GM13976 (cell line): ENCODE data around the gene PPP1CB.
A peak's percentile ranks its signal among the peaks of the same experiment; 100 is the strongest.

Source experiments
- DNase-seq: peaks from one replicate; pipeline ENCODE4 v3.0.0; 2012; ENCODE audit warnings: low spot score
- in situ Hi-C: fragments of 300-500 bp; cut with MboI; formaldehyde crosslinking; loops from one replicate; pipeline ENCODE4 v1.12.0; 2022; ENCODE audit warnings: low sequenced_read_pairs, mixed read lengths, inconsistent platforms; ENCODE audit not compliant: unreplicated experiment
- TF ChIP-seq, protein P1 (sequence below): IDR thresholded peaks from 2 replicates; pipeline ENCODE4 v1.5.1; 2012; ENCODE audit warnings: borderline replicate concordance, mild to moderate bottlenecking; ENCODE audit not compliant: insufficient read depth; ENCODE audit errors: extremely low read depth, missing control alignments, control extremely low read depth

The PPP1CB gene

DNA sequence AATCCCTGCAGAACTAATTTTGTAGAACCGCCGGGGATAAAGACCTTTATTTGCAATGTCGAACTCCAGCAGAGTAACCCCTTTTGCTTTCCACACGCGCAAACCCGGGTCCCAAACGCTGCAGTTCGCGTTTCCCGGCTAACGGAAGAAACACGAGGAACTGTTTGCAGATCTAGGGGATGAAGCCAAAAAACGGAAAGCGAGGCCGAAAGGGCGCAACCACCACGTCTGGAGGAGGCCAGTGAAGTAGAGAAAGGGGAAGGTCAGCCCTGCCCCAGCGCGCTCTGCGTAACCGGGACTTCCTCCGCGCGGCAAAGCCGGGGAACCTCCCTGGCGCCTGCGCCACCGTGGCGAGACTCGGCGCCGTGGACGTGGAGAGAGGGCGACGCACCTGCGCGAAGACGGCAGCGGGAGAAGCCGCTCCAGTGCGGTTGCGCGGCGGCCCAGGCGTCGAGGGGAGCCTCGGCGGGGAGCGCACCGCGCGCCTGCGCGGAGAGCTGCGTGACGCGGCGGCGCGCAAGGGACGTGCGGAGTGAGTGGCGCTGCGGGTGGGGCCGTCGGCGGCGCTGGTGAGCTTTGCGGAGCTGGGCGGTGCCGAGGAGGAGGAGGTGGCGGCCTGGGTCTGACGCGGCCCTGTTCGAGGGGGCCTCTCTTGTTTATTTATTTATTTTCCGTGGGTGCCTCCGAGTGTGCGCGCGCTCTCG is at the start of gene PPP1CB:
Gene PPP1CB (plus strand): TSS at position 579 of the 704 bp plus-strand sequence. CDS start 295 bp downstream, outside the sequence.
- TF ChIP-seq, protein P1, sequence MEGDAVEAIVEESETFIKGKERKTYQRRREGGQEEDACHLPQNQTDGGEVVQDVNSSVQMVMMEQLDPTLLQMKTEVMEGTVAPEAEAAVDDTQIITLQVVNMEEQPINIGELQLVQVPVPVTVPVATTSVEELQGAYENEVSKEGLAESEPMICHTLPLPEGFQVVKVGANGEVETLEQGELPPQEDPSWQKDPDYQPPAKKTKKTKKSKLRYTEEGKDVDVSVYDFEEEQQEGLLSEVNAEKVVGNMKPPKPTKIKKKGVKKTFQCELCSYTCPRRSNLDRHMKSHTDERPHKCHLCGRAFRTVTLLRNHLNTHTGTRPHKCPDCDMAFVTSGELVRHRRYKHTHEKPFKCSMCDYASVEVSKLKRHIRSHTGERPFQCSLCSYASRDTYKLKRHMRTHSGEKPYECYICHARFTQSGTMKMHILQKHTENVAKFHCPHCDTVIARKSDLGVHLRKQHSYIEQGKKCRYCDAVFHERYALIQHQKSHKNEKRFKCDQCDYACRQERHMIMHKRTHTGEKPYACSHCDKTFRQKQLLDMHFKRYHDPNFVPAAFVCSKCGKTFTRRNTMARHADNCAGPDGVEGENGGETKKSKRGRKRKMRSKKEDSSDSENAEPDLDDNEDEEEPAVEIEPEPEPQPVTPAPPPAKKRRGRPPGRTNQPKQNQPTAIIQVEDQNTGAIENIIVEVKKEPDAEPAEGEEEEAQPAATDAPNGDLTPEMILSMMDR, result peak; percentile 42
- DNase-seq, result peak; percentile 93
- in situ Hi-C loops, result loop anchor here (10.0 kb wide), 1 partner anchor 157 kb away; no protein-coding TSS in a partner anchor

DNA sequence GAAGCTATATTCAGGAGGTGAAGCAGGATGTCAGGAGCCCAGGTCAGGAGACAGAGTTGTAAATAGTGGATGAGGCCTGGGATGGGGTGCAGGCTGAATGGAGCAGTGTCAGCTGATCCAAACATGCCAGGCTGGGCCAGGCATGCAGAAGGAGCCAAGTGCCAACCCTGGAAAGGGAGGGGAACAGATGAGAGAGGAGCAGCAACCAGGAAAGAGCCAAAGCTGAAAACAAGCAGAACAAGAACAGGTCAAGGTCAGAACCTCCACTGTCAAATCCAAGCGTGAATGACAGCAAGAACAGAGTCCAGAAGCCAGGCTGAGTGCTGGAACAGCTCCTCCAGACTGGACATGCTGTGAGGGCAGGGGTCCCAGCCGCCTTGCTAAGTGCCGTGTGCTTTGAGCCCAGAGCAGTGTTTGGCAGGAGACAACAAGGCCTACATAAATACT is 49.2 kb upstream of the PPP1CB start:
- TF ChIP-seq, protein P1, result no peak
- in situ Hi-C loops, result no loop called here
- DNase-seq, result no peak

DNA sequence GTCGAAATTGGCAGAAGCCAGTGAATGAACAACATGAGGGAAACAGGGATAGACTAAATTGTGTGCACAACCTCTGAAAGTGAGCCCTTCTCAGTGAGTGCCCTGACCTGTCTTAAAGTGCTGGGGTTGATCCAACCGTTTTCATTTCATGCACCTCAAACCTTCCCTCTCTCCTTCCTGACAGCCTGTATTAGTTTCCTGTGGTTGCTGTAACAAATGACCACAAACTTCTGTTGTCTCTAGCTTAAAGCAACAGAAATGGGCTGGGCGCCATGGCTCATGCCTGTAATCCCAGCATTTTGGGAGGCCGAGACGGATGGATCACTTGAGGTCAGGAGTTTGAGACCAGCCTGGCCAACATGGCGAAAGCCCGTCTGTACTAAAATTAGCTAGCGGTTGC is 48.8 kb upstream of the PPP1CB start:
- in situ Hi-C loops, result no loop called here
- no peak for DNase-seq
- TF ChIP-seq, protein P1, result no peak

DNA sequence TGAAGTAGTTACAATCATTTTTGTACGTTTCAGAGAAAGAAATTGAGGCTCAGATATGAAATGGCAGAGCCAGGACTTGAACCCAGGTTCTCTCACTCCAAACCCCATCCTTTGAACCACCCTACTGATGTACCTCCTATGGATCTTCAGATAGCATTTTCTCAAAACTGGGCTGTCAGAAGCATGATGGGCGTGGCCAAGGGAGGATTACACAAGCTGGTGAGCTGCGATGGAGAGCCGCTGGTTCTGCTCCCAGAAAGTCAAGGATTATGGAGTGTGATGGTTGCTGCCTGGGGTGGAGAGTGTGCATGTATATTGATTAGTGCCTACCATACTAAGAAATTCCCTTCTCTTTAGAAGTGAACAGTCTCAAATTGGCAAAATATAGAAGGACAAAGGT is 47.0 kb upstream of the PPP1CB start:
- in situ Hi-C loops, result no loop called here
- TF ChIP-seq, protein P1, result no peak
- DNase-seq, result no peak

GRCh38 chr2:28705751-28706440 is 45.7 kb upstream of the PPP1CB start:
- DNase-seq, result no peak
- TF ChIP-seq, protein P1, result no peak
- in situ Hi-C loops, result no loop called here

DNA sequence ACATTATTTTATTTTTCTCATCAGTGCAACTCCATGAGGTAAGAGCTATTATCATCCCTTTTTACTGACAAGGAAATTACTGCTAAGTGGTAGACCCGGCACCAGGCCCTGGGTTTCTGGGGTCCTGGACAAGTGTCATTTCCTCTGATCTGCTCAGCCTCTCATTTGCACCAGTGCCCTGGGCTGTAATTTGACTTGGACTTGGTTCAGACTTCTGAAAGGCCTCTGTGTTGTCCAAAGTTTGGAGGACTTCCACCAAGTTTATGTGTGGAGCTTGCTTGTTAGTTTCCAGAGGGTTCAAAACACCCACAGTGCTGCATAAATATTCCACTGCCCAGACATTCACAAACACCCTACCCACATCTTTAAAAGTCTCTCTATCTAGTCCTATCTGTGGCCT is 44.0 kb upstream of the PPP1CB start:
- TF ChIP-seq, protein P1, result no peak
- no peak for DNase-seq
- in situ Hi-C loops, result no loop called here
